Measurements from ENCODE around the gene SPRR2D.
"Not testable (repeated sequence)": the region's sequence is repeated elsewhere in the genome, so short reads cannot be mapped to it uniquely, and the experiment has no call there.

Gene SPRR2D

DNA sequence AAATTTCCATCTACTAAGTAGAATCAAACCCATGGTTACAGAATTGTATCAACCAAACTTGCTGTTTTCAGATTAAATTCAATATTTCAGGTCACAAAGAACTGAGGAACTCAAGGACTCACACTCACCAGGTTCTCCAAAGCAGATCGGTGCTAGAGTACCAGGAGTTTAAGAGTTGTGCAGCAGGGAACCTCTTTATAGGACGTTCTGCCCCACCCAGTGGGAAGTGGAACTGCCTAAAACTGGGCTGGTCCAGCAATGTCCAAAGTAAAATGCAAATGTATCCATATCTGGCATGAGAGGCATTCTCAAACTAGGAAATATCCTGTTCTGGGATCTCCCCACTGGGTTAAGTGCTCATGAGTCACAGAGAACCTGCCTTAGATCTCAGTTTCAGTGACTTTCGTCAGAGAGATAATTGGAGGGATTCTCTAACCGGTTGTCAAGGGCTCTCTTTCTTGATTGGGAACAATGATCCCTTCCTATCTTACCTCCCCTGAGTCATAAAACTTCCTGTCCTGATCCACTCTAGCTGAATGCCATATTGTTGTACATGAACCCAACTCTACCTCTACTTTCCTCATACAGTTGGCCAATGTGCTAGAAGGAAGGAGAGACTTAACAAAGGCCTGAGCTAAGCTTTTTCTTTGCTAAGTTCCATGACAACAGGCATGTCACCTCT is at the start of gene SPRR2D:
Gene SPRR2D (minus strand): TSS at position 171 of the 682 bp plus-strand sequence. CDS start 774 bp downstream, outside the sequence.
- DNase-seq: no peak

DNA sequence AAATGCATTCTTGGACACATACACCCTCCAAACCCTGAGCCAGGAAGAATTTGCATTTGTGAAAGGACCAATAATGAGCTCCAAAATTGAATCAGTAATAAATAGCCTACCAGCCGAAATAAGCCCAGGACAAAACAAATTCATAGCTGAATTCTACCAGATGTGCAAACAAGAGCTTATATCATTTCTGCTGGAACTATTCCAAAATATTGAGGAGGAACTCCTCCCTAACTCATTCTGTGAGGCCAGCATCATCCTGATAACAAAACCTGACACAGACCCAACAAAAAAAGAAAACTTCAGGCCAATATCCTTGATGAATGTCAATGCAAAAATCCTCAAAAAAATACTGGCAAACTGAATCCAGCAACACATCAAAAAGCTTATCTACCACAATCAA is 46.7 kb upstream of the SPRR2D start:
- no peak for DNase-seq

DNA sequence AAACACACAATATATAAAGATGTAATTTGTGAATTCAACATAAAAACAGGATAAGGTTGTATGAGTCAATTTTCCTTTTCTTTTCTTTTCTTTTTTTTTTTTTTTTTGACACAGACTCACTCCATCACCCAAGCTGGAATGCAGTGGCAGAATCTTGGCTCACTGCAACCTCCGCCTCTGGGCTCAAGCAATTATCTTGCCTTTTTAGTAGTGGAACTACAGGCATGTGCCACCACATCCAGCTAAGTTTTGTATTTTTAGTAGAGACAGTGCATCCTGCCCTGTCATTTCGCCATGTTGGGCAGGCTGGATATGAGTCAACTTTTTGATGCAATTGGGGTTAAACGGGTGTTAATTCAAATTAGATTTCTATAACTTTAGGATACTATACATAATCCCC is 40.8 kb upstream of the SPRR2D start:
- no peak for DNase-seq

DNA sequence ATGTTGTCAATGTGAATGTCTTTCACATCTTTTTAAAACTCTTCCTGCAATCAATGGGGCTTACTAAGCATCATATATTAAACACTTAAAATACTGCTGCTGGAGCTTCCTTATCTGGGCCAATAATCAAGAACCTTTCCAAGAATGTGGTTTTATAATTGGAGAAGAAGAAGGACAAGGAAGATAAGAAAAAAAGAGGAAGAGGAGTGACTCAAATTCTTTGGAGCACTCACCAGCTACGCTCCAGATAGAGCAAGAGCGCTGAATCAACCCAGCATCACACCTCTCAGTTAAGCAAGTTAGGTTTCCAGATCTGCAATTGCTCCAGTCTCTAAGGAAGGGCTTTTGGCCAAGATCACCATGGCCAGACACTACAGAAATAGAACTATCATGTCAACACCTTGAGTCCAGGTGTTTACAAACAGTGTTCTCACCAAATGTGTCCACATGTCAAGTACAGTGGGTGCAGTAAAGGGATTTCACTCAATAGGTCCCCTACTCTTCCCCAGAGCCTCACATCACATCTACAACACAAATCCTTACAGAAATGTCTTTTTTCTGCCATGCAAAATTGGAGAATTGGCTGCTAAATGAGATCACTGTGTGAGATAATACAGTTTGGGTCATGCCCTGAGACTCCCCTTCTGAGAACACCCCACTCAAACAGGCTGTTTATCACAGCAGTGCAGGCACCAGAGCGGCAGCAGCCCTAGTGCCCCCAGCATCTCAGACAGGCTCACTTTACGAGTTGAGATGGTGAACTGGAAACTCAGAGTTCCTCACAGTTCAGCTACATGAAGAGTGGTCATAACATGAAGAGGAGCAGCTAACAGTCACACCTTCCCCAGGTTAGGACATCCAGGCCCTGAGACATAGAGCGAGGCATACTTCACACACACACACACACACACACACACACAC is 32.1 kb upstream of the SPRR2D start:
- no peak for DNase-seq

DNA sequence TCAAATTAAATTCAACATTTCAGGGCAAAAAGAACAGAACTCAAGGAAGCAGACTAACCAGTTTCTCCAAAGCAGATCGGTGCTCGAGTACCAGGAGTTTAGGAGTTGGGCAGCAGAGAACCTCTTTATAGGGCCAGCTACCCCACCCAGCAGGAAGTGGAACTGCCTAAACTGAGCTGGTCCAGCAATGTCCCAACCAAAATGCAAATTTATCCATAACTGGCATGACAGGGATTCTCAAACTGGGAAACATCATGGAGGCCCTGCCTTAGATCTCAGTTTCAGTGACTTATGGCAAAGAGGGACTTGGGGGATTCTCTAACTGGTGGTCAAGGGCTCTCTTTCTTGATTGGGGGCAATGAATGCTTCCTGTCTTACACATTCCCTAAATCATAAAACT is 30.6 kb upstream of the SPRR2D start, which contains the start of gene SPRR2B:
Gene SPRR2B (minus strand): TSS at position 101 of the 400 bp plus-strand sequence. CDS start 772 bp downstream, outside the sequence.
- DNase-seq: no peak

DNA sequence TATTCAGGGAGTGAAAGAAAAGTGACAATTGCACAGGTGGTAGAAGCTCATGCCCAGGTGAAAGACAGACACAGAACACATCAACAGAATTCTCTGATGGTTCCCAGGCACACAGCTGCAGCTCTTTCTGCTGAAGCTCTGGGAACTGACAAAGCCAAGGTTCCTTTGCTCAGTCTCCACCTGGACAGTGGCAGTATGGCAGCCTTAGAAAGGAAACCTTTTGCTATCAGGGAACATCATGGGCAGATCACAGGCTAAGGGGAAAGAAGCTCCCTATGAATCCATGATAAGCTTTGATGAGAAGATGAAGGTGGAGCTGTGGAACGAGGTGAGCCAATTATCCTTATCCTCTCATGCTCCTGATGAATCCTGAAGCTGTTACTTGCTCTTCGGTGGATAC is 29.3 kb upstream of the SPRR2D start:
- no peak for DNase-seq

DNA sequence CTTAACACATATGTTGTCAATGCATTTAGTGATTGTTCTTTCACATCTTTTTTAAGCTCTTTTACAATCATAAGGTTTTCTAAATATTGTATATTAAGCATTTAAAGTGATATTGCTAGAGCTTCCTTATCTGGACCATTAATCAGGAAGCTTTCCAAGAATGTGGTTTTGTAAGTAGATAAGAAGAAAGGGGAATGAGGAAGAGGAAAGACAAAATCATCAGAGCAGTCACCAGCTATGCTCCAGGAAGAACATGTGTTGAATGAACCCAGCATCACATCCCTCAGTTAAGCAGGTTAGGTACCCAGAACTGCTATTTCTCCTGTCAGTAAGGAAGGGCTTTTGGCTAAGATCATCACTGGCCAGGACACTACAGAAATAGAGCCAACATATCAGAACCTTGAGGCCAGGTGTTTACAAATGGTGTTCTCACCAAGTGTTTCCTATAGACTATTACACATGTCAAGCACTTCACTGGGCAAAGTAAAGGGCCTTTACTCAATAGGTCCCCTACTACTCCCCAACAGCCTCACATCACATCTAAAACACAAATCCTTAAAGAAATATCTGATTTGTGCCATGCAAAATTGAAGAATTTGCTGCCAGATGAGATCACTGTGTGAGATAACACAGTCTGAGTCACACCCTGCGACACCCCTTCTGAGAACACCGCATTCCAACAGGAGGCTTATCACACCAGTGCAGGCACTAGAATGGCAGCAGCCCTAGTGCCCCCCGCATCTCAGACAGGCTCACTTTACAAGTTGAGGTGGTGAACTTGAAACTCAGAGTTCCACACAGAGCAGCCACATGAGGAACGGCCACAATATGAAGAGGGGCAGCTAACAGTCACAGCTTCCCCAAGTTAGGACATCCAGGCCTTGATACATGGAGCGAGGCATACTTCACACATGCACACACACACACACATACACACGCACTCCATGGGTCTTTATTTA is 18.2 kb upstream of the SPRR2D start:
- no peak for DNase-seq

DNA sequence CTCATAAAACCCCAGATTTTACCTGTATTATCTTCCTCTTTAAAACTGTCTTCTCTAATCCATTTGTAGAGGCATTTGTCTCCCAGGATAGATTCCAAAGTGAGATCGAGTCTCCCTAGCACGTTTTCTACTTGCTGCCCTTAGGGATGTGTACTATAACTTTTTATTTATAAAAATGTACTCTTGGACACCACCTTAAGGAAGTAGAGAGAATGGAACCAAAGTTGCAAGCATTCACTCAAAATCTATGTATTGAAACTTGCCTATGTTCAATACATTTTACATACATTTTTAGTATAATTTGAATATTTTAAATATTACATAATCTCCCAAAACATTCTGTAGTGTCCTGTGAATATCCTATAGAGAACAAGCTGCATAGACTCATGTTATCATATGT is 17.2 kb upstream of the SPRR2D start:
- no peak for DNase-seq

DNA sequence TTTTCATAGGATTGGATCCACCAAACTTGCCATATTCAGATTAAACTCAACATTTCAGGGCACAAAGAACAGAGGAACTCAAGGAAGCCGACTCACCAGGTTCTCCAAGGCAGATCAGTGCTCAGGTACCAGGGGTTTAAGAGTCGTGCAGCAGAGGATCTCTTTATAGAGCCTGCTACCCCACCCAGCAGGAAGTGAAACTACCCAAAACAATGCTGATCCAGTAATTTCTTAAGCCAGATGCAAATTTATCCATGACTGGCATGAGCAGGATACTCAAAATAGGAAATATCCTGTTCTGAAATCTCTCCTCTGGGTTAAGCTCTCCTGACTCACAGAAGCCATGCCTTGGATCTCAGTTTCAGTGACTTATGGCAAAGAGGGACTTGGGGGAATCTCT is 16.5 kb upstream of the SPRR2D start, which contains the start of gene SPRR2A:
Gene SPRR2A (minus strand): TSS at position 138 of the 400 bp plus-strand sequence. CDS start 777 bp downstream, outside the sequence.
- DNase-seq: no peak

DNA sequence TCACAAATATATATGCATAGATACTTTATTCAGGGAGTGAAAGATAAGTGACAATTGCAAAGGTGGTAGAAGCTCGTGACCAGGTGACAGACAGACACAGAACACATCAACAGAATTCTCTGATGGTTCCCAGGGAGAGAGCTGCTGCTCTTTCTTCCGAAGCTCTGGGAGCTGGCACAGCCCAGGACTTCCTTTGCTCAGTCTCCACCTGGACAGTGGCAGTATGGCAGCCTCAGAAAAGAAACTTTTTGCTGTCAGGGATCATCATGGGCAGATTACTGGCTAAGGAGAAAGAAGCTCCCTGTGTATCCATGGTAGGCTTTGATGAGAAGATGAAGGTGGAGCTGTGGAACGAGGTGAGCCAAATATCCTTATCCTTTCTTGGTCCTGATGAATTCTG is 15.2 kb upstream of the SPRR2D start:
- not testable (repeated sequence) for DNase-seq

DNA sequence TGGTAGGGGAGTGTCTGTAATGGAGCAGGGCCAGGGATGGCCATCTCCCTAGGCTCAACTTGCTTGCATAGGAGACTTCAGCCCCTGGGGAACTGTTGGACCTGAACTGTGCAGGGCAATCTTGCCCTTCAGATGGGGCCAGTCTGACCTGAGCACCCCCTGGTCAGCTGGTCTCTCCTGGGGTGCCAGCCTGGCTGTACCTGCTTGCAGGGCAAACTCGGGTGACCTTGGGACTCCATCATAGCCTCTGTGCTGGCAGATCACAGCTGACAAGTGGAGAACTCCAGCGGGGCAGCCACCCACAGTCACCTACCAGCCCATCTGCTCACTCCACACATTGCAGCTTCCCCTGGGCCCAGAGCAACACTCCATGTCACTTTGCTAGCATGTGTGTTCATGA is 8.3 kb upstream of the SPRR2D start:
- DNase-seq: no peak

DNA sequence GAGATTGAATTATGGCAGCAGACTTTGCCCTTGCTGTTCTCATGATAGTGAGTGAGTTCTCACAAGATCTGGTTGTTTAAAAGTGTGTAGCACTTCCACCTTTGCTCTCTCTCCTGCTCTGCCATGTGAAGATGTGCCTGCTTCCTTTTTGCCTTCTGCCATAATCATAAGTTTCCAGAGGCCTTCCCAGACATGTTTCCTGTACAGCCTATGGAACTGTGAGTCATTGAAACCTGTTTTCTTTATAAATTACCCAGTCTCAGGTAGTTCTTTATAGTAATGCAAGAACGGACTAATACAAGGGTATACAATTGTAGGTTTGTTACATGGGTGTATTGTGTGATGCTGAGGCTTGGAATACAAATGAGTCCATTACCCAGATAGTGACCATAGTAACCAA is 5.7 kb downstream of the SPRR2D start:
- DNase-seq: no peak

DNA sequence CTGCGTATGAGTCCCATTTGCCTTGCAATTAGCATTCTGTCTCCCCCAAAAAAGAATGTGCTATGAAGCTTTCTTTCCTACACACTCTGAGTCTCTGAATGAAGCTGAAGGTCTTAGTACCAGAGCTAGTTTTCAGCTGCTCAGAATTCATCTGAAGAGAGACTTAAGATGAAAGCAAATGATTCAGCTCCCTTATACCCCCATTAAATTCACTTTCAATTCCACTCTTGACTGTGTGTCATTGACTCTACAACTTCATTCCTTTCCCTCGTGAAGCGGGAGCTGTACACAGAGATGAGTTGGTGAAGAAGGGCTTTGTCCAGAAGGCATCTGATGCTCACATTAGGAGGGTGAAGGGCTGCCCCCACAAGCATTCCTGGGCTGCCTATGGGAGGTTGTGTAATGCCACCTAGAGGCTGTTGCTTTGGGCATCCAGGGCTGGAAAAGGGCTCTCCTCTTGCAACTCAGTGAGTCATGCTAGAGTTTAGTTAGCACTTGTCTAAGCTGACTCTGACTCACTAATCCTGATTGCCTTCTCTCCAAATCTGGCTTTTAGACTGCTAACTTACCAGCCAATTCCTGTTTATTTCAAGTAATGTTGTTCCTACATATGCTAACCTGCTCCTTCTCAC is 8.1 kb downstream of the SPRR2D start:
- DNase-seq: peak in 25 of 56 donors; percentile 1 to 65 (median 9)

DNA sequence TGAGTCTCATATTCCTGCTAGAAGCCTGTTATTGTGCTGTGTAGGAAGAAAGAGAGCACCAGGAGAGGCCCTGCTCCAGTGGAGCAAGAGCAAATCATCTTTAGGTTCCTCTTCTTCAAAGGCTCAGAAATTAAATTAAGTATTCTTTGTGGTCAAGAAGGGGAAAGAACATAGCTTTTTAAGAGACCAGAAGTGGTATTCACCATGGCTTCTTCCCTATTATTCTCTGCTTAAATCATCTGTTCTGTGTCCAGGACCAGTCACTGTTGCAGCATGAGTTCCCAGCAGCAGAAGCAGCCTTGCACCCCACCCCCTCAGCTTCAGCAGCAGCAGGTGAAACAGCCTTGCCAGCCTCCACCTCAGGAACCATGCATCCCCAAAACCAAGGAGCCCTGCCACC is 8.8 kb downstream of the SPRR2D start:
- DNase-seq: no peak

DNA sequence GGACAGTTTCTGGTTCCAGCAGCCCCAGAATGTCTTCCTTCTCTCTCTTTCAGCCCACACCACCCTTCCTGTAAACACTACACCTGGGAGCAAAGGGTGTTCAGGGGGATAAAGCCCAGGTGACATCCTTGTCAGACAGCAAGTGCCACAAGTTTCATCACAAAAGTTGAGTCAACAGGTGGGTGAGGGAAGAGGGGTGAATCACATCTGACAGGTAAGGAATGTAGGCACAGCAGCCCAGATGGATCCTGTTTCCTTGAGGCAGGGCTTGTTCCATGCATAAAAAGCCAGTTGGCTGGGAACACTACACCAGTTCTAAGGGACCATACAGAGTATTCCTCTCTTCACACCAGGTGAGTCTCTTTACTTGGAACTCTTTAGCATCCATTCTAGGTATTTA is 10.0 kb downstream of the SPRR2D start, which contains the start of gene SPRR1B:
Gene SPRR1B (plus strand): TSS at position 309 of the 400 bp plus-strand sequence. CDS start 1,143 bp downstream, outside the sequence.
- no peak for DNase-seq

DNA sequence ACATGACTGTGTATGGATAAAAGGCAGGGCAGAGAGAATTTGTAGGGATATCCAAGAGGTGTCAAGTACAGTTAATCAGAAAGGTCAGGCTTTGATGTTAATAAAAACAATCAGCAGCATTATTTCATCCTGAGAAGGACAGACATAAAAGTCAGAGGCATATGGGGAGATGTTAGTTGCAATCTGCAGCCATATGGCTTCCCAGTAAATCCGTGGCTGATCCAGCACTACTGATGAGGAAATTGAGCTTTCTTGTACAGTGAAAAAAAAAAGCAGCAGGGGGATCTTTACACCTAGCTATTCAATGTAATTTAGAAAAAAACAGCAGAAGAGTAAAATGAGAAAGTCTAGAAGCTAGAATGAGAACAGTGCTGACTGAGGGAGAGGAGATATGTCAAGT is 12.2 kb downstream of the SPRR2D start:
- no peak for DNase-seq

DNA sequence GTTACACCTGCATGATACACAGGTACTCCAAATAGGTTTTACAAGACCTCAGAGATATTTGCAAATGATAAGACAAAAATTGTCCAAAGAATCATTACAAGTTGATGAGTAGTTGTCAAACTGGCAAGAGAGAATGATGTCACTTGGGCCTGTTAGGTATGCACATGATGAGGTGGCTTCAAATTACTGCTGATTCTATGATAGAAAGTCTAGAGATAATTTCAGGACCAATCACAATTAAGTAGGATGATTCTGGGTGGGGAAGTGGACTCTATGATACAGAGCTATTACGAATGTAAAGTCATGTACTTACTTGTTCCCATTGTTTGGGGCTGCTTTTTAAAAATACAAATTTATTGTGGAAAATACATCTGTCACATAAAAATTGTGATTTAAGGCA is 15.1 kb downstream of the SPRR2D start:
- DNase-seq: no peak

DNA sequence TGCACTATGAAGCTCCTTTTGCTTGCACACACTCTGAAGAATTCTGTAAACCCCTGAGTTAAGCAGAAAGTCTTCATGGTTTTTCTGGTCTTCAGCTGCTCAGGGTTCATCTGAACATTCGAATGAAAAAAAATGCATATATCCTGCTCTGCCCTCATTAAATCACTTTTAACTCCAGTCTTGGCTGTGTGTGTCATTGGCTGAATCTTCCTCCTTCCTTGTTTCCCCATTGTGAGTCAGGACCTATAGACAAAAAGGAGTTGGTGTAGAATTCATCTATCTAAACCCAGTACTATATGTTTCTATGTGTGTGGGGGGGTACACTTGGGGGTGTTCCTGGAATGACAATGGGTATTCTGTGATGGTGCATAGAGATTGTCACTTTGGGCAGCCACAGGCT is 16.5 kb downstream of the SPRR2D start:
- DNase-seq: no peak

DNA sequence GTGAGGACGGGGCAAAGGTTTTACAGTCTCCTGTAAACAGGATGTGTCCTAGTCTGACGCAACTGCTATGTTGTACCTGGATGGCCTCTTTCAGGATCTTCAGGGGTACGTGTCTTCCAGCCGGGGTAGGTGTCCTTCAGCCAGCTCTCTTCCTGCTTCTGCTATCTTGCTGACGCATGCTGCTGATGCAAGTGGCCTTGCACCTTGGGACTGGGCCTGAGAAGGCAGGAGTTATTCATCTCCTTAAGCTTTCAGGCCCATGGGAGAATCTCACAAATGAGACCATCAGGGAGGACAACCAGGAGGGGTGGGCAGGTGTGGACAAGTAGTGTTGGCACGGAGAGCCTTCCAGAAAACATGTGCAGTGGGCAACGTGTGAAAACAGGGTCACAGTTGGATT is 17.8 kb downstream of the SPRR2D start:
- no peak for DNase-seq

DNA sequence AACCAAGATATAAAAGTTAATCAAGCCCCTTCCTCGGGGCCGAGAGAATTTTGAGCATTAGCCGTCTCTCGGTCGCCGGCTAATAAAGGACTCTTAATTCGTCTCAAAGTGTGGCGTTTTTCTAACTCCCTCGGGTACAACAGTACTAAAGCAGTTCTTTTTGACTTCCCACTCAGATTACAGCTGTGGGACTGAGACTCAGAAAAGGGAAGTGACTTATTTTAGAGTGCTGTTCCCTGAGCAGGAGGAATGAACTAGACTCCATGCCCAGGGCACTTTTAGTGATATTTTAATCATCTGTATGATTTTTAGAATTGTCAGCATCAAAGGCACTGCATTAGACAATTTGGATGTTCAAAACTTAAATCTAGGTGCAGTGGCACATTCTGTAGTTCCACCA is 18.6 kb downstream of the SPRR2D start:
- DNase-seq: not testable (repeated sequence)

DNA sequence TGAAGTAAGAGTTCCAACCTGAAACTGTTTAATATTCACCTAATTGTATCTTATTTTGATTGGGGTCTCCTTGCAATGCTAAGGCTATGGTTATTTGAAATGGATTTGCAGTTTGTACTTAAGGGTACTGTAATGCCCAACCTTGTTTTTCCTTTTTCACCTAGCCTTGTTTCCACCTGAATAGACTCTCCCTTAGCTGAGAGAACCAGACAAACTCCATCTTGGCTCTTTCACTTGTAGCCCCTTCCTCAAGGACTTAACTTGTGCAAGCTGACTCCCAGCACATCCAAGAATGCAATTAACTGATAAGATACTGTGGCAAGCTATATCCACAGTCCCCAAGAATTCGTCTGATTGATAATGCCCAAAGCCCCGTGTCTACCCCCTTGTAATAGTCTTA is 19.1 kb downstream of the SPRR2D start:
- DNase-seq: not testable (repeated sequence)
